GM19043 (cell line): ENCODE results near the gene RBPMS2.

Experiments used
- ATAC-seq: cut with Tn5 transposase; IDR thresholded peaks from one replicate; pipeline ENCODE4 v1.9.1; 2021; ENCODE audit warnings: low read depth; ENCODE audit not compliant: unreplicated experiment

Gene RBPMS2

DNA sequence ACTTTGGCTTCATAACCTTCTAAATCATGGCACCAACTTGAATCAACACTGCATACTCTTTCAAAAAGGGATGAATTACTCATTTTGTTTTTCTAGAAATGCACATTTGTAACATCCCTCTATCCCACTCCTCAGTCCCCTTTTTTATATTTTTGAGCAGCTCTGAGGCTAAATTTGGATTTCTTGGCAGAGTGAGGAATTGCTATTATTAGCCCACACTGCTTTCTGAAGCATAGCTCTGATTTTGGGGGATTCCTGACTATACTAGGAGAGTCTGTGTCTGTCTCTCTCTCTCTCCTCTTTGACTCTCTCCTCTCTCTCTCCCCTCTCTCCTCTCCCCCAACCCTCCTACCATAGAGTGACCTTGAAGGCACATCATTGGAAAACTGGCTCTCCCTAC is 76.6 kb downstream of the RBPMS2 start:
- no peak for ATAC-seq

DNA sequence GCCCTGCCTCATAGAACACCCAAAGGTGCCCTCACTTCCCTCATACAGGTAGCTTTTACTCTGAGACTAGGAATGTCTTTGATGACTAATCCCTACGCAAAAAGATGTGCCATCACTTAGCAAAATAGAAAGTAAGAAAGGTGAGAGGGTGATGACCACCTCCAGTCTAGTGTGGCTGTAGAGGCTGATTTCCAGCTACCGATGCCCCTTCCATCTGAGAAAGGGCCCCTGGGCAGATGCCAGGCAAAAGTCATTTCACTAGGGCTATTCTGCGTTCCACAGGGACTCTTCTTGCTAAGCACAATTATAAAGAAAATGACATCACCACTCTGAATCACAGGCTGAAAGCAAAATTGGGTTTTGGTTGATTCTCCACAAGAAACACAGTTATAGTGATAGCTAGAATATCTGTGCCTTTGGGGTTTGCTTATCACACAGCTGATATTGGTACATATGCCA is 77.4 kb downstream of the RBPMS2 start:
- ATAC-seq: no peak

- no peak for ATAC-seq
These were observed 78.9 kb downstream of the RBPMS2 start for GRCh38 chr15:64696481-64696880.

DNA sequence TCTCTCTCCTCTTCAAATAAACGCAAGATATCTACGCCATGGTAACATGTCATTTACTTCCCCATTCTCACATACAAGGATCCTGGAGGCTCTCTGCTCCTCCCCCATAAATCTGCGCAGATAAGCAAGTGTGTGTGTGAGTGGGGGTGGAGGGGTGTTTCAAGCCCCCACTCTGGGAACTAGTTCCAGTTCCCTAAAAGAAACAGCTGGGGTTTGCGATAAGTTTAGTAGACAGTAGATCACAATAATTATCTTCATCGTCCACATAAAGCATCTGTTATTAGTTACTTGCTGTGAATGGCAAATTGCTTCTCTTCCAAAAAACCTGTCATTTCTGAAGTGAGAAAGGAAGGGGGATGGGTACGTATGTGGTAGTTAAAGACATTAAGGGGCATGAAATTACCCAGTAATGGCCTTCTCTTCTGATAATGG is 79.8 kb downstream of the RBPMS2 start:
- no peak for ATAC-seq

DNA sequence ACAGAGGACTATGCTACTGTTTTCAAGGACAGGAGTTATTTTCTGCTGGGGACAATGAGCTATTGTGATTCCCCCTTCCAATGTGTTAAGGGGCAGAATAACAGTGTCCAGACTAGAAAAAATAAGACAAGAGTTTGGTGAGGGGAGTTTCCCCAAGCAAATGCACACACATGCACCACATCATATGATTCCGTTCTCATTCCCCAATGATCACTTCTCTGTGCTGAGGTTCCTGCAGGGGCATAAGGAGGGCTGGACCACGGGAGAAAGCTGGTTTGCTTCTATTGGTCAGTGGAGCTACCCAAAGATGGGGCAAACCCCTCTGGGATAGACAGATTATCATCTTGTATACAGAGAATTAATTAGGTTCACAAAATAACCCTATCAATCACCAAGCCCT is 80.6 kb downstream of the RBPMS2 start:
- ATAC-seq: no peak

- no peak for ATAC-seq
These were observed 82.3 kb downstream of the RBPMS2 start for GRCh38 chr15:64693134-64693533.

DNA sequence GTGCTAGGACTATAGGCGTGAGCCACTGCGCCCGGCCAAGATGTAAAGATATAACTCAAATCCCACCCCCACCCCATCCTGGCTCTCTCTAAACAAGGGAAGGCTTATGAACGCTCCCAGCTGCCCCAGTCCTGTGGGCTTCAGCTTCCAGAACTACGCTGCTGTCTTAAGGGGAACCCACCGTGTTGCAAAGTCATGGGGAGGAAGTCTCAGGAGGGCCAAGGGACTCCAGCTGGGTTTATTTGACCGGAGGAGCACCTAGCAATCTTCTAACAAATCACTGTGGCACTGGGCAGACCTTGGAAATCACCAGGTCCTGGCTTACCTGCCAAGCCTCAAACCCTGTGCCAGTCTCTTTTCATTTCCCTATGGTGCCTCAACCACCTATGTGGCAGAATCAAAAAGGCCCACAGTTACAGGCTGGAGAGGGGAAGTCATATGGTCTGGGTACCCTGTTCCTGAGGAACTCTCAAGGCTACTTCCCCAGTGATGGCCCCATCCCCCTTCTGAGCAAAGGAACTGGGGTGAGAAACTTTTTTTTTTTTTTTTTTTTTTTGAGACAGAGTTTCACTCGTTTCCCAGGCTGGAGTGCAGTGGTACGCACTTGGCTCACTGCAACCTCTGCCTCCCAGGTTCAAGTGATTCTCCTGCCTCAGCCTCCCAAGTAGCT is 83.4 kb downstream of the RBPMS2 start:
- no peak for ATAC-seq

DNA sequence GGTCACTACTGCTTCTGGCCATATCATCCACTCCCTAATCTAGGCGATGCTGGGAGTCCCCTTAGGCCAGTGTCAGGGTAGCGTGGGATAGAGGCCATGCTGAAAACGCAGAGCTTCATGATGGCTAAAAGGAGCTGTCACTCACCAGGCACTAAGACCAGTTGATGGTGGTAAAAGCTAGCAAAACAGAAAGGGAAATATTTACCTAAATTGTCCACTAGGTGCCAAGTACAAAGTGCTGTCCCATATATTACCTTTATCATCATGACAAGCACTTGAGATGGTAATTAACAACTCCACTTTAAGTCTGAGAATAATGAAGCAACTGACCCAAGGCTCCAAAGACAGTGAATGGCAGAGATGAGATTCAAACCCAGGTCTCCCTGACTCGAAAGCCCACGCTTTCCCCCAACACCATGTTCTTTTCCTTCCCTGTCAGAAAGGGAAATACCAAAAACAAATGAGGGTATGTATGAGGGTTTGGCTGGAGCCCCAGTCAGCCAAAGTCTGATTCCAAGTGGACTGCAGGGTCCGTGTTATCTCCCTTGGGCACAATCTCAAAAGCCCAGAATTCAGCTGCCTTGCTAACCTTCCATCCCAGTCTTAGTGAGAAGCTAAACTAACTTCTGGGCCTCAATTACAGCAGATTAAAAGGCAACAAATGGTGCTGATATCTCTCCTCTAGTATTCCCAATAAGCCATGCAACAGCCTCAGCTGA is 84.7 kb downstream of the RBPMS2 start:
- ATAC-seq: no peak

- no peak for ATAC-seq
These were observed 85.4 kb downstream of the RBPMS2 start for GRCh38 chr15:64690008-64690407.
